Measurements from ENCODE around the gene ABCA7.
A peak's percentile ranks its signal among the peaks of the same experiment; 100 is the strongest.

Gene ABCA7, protein sequence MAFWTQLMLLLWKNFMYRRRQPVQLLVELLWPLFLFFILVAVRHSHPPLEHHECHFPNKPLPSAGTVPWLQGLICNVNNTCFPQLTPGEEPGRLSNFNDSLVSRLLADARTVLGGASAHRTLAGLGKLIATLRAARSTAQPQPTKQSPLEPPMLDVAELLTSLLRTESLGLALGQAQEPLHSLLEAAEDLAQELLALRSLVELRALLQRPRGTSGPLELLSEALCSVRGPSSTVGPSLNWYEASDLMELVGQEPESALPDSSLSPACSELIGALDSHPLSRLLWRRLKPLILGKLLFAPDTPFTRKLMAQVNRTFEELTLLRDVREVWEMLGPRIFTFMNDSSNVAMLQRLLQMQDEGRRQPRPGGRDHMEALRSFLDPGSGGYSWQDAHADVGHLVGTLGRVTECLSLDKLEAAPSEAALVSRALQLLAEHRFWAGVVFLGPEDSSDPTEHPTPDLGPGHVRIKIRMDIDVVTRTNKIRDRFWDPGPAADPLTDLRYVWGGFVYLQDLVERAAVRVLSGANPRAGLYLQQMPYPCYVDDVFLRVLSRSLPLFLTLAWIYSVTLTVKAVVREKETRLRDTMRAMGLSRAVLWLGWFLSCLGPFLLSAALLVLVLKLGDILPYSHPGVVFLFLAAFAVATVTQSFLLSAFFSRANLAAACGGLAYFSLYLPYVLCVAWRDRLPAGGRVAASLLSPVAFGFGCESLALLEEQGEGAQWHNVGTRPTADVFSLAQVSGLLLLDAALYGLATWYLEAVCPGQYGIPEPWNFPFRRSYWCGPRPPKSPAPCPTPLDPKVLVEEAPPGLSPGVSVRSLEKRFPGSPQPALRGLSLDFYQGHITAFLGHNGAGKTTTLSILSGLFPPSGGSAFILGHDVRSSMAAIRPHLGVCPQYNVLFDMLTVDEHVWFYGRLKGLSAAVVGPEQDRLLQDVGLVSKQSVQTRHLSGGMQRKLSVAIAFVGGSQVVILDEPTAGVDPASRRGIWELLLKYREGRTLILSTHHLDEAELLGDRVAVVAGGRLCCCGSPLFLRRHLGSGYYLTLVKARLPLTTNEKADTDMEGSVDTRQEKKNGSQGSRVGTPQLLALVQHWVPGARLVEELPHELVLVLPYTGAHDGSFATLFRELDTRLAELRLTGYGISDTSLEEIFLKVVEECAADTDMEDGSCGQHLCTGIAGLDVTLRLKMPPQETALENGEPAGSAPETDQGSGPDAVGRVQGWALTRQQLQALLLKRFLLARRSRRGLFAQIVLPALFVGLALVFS (N-terminal part only)

GRCh38 chr19:1039646-1040475, at the start of gene ABCA7:
Gene ABCA7, plus strand, starts transcription at chr19:1040107. Its CDS starts 1,255 bp downstream, at chr19:1041362.
- peak; percentile 97 to 99 for DNase-seq

- no peak for DNase-seq
Measured at GRCh38 chr19:990119-990571, 49.8 kb upstream of the ABCA7 start.

- DNase-seq: no peak
Measured at GRCh38 chr19:990746-991145, 49.2 kb upstream of the ABCA7 start.

GRCh38 chr19:991174-991931, 48.6 kb upstream of the ABCA7 start:
- no peak for DNase-seq

DNA sequence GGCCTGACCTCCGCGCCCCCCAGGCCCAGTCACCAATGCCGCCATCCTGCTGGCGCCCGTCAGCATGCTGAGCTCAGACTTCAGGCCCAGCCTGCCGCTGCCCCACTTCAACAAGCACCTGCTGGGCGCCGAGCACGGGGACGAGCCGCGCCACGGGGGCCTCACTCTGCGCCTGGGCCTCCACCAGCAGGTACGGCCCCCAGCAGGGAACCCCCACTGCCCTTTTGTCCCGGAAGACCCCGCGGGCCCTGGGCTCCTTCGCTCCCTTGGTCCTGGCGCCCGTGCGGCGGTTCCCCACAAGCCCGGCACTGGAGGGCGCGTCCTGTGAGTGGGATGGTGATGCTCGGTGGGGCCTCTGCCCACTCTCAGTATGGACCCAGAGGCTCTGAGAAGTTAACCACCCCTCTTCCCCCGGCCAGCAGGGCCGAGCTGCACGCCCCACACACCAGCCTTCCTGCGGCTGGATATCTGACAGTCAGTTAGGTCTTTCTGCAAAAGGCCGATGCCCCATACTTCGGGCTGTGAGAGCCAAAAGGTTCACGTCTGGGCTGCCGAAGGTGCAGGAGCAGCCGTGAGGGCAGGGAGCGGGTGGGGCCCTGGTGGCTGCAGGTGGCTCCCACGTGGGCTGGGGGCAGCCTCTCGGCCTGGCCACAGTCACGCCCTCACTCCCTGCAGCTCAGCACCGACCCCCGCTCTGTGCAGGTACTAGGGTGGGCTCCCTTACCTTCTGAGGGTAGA, 47.8 kb upstream of the ABCA7 start:
- DNase-seq: no peak

DNA sequence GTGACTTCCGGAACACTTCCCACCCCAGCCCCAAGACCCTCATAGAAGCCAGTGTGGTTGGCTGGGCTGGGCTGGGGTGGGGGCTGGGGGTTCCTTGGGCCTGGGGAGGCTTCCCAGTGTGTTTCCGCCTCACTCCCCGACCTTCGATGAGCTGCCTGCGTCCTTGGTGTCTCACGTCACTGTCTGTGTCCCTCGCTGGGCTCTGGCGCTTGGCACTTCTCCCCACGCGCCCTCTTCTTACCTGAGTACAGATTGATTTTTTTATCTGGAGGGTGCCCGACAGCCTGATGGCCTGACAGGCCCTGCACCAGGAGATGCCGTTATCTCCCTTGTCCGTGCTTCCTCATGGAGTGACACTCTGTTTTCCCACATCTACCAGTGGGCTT, 47.2 kb upstream of the ABCA7 start:
- no peak for DNase-seq

DNA sequence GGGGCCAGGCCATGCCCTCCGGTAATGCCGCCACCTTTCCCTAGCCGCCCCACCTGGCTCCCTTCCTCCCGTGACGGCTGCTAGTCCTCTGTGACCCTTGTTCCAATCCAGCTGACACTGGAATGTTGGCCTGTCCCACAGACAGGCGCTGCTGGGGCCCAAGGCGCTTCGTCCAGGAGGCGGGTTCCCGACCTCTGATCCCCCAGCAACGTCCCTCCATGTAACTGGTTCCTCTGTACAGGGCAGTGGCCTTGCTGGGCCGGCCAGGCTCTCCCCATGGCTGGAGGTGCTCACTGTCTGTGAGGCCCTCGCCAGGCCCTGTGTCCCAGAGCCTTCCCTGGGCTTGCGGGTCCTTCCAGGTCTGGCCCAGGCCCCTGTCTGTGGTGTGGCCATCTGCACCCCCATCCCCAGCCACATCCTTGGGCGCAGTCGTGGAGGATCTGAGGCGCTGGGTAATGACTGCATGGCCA, 46.5 kb upstream of the ABCA7 start:
- DNase-seq: no peak

DNA sequence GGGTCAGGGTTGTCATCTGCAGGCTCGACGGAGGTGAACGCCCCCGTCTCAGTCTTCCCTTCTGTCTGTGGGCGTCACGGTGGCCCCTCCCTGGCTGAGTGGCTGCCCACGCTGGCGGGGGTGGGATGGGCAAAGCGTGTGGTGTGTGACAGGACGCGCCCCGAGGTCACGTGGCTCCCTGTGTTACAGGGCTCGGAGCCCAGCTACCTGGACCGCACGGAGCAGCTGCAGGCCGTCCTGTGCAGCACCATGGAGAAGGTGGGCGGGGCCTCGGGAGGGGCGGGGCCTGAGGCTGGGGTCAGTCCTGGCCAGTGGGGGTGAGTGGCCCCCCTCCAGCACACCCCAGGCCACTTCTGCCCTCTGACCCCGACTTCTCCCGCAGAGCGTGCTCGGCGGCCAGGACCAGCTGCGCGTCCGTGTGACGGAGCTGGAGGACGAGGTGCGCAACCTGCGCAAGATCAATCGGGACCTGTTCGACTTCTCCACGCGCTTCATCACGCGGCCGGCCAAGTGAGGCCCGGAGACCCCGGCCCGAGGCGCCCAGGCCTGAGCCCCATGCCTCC, 46.0 kb upstream of the ABCA7 start:
- no peak for DNase-seq

- DNase-seq: no peak
Measured at GRCh38 chr19:994516-994915, 45.4 kb upstream of the ABCA7 start.

DNA sequence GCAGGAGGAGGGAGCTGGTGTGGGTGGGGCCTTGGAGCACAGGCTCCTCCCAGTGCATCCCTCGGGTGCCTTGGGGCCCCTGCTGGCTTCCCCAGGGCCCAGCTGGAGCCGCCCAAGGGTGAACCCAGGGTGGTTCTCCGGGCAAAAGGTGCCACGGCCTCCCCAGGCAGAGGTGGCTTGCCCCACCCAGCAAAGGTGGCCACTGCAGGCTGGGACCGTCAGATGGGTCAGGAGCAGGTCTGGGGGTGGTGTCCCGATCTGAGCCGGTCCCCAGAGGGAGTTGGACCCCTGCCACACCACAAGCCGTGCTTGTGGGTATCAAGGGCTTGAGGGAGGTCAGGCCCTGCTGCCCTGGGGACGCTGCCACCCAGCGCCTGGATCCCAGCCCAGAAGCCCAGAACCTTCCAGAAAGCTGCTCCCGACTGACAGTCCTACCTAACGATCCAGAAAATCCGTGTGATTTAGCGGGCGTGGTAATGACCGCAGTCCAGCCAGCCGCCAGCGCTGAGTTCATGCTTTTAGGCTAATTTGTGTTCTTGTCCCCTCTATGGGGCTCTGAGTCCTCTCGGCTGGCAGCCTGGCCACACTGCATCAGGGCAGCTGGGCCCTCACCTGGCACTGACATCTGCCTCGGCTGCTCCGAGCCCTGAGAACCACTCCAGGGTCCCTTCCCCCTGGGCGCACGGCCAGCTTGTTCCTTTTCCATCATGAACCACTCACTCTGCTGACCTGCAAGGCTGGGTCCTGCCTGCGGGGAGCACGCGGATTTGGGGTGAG, 44.7 kb upstream of the ABCA7 start:
- peak in 1 of 2 experiments; percentile 21 for DNase-seq

DNA sequence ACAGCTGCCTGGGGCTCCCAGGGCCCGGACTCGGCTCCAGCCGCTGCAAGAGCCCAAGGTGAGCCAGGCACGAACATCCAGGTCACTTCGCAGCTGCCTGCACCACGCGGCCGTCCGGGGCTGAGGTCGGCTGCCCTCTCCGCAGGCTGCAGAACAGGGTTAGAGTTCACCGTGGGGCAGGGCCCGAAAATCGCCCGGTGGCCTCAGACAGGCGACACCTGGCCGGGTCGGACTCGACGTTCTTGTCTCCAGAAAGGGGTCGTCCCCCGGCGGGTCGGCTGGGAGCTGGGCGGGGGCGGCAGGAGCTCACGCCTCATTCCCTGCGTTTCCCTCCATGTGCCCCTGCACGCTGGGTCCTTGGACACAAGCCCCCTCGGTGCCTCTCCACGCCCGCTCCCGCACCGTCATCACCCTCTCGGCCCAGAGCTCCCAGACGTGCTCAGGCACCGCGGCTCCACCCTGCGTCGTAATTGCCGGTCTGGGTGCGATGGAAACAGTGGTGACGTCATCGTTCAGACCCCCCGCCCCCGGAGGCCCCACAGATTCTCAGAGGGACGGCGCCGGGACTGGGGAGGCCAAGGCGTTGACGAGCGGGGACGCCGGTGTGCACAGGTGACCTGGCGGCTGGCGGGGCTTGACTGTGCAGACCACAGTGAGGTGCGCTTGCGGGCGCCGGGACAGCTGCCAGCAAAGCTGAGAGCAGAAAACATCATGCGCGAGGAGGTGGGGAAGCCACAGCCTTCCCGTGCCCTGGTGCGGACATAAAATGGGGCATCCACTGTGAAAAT, 43.7 kb upstream of the ABCA7 start:
- DNase-seq: peak in 1 of 2 experiments; percentile 36

GRCh38 chr19:998064-998463, 41.8 kb upstream of the ABCA7 start:
- no peak for DNase-seq

GRCh38 chr19:999379-999719, 40.6 kb upstream of the ABCA7 start:
- no peak for DNase-seq

DNA sequence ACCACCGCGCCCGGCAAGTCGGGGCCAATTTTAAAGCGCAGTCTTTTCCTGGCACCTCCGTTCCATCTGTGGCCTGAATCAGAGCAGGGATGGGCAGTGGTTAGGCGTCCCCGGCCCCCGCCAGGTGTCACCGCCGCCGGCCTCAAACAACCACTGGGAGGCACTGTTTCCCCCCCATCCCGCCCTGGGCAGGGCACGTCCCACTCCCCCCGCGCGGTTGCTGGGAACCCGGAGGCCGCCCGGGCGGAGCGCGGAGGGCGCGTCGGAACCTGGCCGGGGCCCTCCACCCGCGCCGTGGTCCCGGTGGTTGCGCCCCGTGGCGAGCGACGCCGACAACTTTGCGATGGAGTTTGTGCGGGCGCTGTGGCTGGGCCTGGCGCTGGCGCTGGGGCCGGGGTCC, 39.8 kb upstream of the ABCA7 start, which contains the start of gene GRIN3B:
GRIN3B (plus strand) TSS at position 325 of the 400 bp plus-strand sequence; CDS start at position 344, 19 bp downstream.
- DNase-seq: peak in 1 of 2 experiments; percentile 48

- no peak for DNase-seq
Measured at GRCh38 chr19:1000591-1001537, 39.0 kb upstream of the ABCA7 start.

DNA sequence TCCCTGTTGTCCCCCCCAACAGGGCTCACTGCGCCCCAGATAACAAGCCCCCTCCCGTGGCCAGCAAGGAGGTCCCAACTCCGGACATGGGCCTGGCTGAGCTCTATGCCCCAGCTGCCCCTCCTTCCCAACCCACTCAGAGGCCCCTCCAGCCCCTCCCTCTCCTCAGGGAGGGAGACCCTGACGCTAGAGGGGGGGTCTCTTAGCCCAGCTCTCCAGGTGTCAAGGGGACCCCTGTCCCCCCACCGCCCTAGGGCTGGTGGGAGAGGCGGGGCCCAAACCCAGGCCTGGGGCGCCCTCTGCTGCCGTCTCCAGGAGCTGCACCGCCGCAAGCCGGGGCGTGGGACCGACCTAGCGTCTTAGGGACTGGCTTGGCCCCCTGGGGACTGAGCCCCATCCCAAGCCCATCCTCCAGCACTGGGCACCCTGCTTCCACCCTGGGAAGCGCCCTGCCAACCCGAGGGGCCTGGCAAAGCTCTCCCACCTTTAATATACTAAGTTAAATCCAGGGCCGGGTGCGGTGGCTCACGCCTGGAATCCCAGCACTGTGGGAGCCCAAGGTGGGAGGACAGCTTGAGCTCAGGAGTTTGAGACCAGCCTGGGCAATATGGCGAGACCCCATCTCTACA, 38.3 kb upstream of the ABCA7 start:
- peak; percentile 17 to 53 for DNase-seq

- DNase-seq: no peak
Measured at GRCh38 chr19:1002600-1002999, 37.3 kb upstream of the ABCA7 start.
